Muscle layer of duodenum (tissue), 2 donors: Measurements from ENCODE around the gene BAIAP2L2.
"Not testable (repeated sequence)": the region's sequence is repeated elsewhere in the genome, so short reads cannot be mapped to it uniquely, and the experiment has no call there.

Experiments
- H3K27ac ChIP-seq: one replicate; pipeline ENCODE4 v1.7.0; 2013; ENCODE audit warnings: mild to moderate bottlenecking, low read length
- H3K27me3 ChIP-seq: one replicate; pipeline ENCODE4 v1.7.0; 2013; ENCODE audit warnings: low read depth, mild to moderate bottlenecking, control low read depth, low read length
- H3K36me3 ChIP-seq, 2 donors: one replicate each; pipeline ENCODE4 v1.7.0; 2013; ENCODE audit warnings: low read length in 2 of 2, control low read depth in 1 of 2, mild to moderate bottlenecking in 1 of 2; ENCODE audit not compliant: insufficient read depth in 2 of 2, control insufficient read depth in 1 of 2
- H3K4me1 ChIP-seq, 2 donors: one replicate each; pipeline ENCODE4 v1.7.0; 2013; ENCODE audit warnings: low read length in 2 of 2, mild to moderate bottlenecking in 2 of 2, control low read depth in 1 of 2, moderate library complexity in 1 of 2; ENCODE audit not compliant: insufficient read depth in 2 of 2, control insufficient read depth in 1 of 2
- H3K4me3 ChIP-seq, 2 donors: one replicate each; pipeline ENCODE4 v1.7.0; 2013; ENCODE audit warnings: low read length in 2 of 2, low read depth in 1 of 2, mild to moderate bottlenecking in 1 of 2
- H3K9me3 ChIP-seq, 2 donors: one replicate each; pipeline ENCODE4 v1.7.0; 2013; ENCODE audit warnings: low read length in 2 of 2, control low read depth in 1 of 2, mild to moderate bottlenecking in 1 of 2; ENCODE audit not compliant: control insufficient read depth in 1 of 2
- donor health status: healthy.

Gene BAIAP2L2, protein sequence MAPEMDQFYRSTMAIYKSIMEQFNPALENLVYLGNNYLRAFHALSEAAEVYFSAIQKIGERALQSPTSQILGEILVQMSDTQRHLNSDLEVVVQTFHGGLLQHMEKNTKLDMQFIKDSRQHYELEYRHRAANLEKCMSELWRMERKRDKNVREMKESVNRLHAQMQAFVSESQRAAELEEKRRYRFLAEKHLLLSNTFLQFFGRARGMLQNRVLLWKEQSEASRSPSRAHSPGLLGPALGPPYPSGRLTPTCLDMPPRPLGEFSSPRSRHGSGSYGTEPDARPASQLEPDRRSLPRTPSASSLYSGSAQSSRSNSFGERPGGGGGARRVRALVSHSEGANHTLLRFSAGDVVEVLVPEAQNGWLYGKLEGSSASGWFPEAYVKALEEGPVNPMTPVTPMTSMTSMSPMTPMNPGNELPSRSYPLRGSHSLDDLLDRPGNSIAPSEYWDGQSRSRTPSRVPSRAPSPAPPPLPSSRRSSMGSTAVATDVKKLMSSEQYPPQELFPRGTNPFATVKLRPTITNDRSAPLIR

DNA sequence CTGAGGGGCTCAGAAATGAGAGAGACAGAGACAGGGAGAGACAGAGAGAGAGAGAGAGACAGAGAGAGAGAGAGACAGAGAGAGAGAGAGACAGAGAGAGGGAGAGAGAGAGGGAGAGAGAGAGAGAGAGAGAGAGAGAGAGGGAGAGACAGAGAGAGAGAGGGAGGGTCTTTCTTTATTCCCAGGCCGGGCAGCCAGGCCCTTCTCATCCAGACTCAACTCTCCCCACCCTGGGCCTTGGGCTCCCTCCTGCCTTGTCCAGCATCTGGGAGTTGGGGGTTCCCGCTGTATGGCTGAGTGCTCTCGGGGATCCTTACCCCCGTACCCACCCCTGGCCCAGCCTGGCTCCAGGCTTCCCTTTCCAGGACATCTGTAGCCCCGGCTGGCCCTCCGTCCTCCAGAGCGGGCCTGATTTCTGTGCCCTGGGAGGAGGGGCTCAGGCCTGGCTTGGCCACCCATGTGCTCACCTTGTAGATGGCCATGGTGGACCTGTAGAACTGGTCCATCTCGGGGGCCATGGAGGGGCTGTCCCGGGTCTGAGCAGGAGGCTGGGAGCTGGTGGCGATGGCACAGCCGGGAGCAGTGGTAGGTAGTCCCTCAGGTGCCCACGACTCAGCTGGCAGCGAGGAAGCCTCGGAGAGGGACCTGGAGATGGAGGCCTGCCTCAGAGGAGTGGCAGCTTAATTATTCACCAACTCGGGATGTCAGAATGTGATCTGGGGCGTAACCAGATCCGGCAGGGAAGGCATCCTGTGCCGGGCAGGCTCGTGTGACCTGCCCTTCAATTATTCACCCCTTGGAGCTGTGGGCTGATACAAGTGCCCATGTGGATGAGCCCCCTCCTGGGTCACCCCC is at the start of gene BAIAP2L2:
Gene BAIAP2L2 (minus strand): TSS at position 677 of the 855 bp plus-strand sequence. CDS start 159 bp downstream, at position 518.
- Histone ChIP-seq H3K36me3 (no peaks in the 10 kb centered on the region), H3K4me1 (peaks cover 0 to 5% of the 10 kb centered on the region in 2 donors), H3K27me3 (no peaks in the 10 kb centered on the region), H3K9me3 (no peaks in the 10 kb centered on the region), H3K27ac (peak within 1 kb of the TSS; percentile 80), H3K4me3 (peak within 1 kb of the TSS in 1 of 2 donors; percentile 39)

GRCh38 chr22:38155703-38156102 is 45.2 kb upstream of the BAIAP2L2 start:
- Histone ChIP-seq H3K4me3 (no peak overlapping the region), H3K36me3 (no peaks in the 10 kb centered on the region), H3K27ac (no peak overlapping the region), H3K4me1 (no peaks in the 10 kb centered on the region), H3K9me3 (no peaks in the 10 kb centered on the region), H3K27me3 (no peaks in the 10 kb centered on the region)

DNA sequence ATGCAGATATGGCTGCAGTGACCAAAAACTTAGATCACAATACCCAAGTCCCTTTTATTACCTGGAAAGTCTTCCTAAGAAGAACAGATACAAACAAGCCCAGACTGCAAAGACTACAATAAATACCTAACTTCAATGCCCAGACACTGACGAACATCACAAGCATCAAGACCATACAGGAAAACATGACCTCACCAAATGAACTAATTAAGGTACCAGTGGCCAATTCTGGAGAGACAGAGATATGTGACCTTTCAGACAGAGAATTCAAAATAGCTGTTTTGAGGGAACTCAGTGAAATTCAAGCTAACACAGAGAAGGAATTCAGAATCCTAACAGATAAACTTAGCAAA is 44.1 kb upstream of the BAIAP2L2 start:
- not testable (repeated sequence) for H3K27me3 ChIP-seq, H3K9me3 ChIP-seq, H3K27ac ChIP-seq, H3K36me3 ChIP-seq, H3K4me1 ChIP-seq, H3K4me3 ChIP-seq

GRCh38 chr22:38153821-38154562 is 43.5 kb upstream of the BAIAP2L2 start:
- no peaks in the 10 kb centered on the region for H3K27me3 ChIP-seq
- H3K27ac ChIP-seq, result no peak overlapping the region
- H3K4me1 ChIP-seq, result no peaks in the 10 kb centered on the region
- no peaks in the 10 kb centered on the region for H3K36me3 ChIP-seq
- no peaks in the 10 kb centered on the region for H3K9me3 ChIP-seq
- no peak overlapping the region for H3K4me3 ChIP-seq

GRCh38 chr22:38151126-38151500 is 40.6 kb upstream of the BAIAP2L2 start:
- H3K9me3 ChIP-seq, result no peaks in the 10 kb centered on the region
- no peaks in the 10 kb centered on the region for H3K36me3 ChIP-seq
- no peaks in the 10 kb centered on the region for H3K27me3 ChIP-seq
- no peak overlapping the region for H3K4me3 ChIP-seq
- H3K27ac ChIP-seq, result no peak overlapping the region
- no peaks in the 10 kb centered on the region for H3K4me1 ChIP-seq

DNA sequence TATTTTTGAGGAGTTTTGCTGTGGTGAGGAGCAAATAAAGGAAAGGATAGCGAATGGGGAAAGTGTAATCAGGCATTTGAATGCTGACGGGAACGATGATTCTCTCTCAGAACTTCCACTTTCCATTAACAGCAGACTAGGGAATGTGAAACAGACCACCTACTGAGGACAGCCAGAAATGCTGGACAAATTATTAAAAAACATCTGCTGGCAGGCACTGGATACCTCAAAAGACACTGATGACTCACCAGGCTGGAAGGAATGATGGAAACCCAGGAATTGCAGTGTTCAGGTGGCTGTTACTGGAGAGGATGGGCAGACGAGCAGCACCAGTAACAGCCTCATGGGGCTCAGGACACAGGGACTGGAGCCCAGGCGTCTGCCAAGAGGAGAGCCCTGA is 37.8 kb upstream of the BAIAP2L2 start:
- Histone ChIP-seq H3K27me3 (no peaks in the 10 kb centered on the region), H3K4me3 (no peak overlapping the region), H3K27ac (no peak overlapping the region)

DNA sequence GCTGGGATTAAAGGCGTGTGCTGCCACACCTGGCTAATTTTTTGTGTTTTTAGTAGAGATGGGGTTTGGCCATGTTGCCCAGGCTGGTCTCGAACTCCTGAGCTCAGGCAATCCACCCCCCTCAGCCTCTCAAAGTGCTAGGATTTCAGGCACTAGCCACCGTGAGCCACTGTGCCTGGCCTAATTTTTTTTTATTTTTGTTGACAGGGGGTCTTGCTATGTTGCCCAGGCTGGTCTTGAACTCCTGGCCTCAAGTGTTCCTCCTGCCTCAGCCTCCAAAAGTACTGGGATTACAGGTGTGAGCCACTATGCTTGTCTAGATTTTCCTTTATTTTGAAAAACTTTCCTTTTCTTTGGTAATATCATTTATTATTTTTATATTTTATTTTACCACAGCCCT is 35.7 kb upstream of the BAIAP2L2 start:
- not testable (repeated sequence) for H3K27me3 ChIP-seq, H3K4me1 ChIP-seq, H3K27ac ChIP-seq, H3K4me3 ChIP-seq, H3K9me3 ChIP-seq
- peaks cover 0 to 11% of the 10 kb centered on the region in 2 donors for H3K36me3 ChIP-seq

More for the DNA sequence above, 37.8 kb upstream of the BAIAP2L2 start:
- H3K9me3 ChIP-seq, result no peaks in the 10 kb centered on the region
- no peaks in the 10 kb centered on the region for H3K4me1 ChIP-seq
- H3K36me3 ChIP-seq, result peaks cover 0 to 3% of the 10 kb centered on the region in 2 donors

DNA sequence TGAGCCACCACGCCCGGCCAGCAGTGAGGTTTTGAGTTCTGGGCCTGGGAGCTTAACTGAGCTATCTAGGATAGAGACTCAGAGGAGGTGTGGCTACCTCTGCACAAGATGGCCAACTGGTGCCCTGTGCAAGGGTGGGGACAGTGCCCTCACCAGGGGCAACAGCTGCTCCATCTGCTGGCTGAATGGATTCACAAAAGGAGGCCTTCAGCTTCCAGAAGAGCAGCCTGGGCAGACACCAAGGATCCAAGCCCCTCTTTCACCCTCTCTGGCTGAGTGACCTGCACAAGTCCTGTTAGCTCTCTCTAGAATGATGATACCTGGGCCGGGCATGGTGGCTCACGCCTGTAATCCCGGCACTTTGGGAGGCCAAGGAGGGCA is 33.5 kb upstream of the BAIAP2L2 start:
- H3K27ac ChIP-seq, result no peak overlapping the region
- H3K4me1 ChIP-seq, result no peaks in the 10 kb centered on the region
- H3K27me3 ChIP-seq, result no peaks in the 10 kb centered on the region
- H3K9me3 ChIP-seq, result no peaks in the 10 kb centered on the region
- peaks cover 0 to 11% of the 10 kb centered on the region in 2 donors for H3K36me3 ChIP-seq
- no peak overlapping the region for H3K4me3 ChIP-seq

- no peaks in the 10 kb centered on the region for H3K4me1 ChIP-seq
- H3K4me3 ChIP-seq, result no peak overlapping the region
- H3K27ac ChIP-seq, result no peak overlapping the region
- H3K36me3 ChIP-seq, result peaks cover 4 to 20% of the 10 kb centered on the region in 2 donors
- H3K27me3 ChIP-seq, result no peaks in the 10 kb centered on the region
- H3K9me3 ChIP-seq, result no peaks in the 10 kb centered on the region
Measured at GRCh38 chr22:38142606-38143005, 32.1 kb upstream of the BAIAP2L2 start.

DNA sequence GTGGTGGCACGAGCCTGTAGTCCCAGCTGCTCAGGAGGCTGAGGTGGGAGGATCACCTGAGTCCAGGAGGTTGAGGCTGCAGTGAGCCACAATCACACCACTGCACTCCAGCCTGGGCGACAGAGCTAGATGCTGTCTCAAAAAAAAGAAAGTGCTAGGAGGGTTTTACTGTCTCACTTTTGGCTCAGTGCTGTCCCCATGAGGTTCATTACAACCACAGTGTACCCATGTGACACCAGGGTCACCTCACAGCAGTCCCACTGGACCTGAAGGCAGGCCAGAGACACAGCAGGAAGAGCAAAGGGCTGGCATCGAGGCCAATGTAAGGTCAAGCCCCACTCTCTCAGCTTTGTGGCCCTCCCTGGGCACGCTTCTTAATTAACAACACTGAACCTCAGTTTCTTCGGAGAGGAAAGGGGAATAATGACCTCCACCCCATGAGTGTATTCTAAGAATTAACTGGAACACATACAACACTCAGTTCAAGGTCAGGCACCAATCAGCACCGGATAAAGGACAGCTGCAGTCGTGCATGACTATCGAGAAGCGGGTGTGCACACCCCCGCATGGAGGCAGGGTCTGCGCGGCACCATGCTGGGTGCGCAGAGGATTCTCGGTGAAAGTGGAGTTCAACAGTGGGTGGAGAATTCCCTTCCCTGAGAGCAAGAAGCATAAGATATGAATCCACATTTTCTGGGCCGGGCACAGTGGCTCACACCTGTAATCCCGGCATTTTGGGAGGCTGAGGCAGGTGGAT is 30.9 kb upstream of the BAIAP2L2 start:
- Histone ChIP-seq H3K27me3 (no peaks in the 10 kb centered on the region), H3K4me1 (no peaks in the 10 kb centered on the region), H3K36me3 (peaks cover 4 to 21% of the 10 kb centered on the region in 2 donors), H3K4me3 (no peak overlapping the region), H3K9me3 (no peaks in the 10 kb centered on the region), H3K27ac (no peak overlapping the region)
